Choroid plexus epithelial cell (primary cell): ENCODE measurements around the gene FGF19.

ENCODE experiments used
- DNase-seq: peaks from one replicate; pipeline ENCODE4 v3.0.0-alpha.2; 2010; ENCODE audit warnings: low read depth
- H3K4me3 ChIP-seq: 2 replicates; pipeline ENCODE4 v1.5.1; 2011; ENCODE audit warnings: low read depth, mild to moderate bottlenecking, control low read depth, low read length, moderate library complexity
- TF ChIP-seq, protein P1 (sequence below): conservative IDR thresholded peaks from 2 replicates; pipeline ENCODE4 v1.5.1; 2011; ENCODE audit warnings: low read depth, mild to moderate bottlenecking, control low read depth, inconsistent platforms, low read length, moderate library complexity

FGF19 gene

DNA sequence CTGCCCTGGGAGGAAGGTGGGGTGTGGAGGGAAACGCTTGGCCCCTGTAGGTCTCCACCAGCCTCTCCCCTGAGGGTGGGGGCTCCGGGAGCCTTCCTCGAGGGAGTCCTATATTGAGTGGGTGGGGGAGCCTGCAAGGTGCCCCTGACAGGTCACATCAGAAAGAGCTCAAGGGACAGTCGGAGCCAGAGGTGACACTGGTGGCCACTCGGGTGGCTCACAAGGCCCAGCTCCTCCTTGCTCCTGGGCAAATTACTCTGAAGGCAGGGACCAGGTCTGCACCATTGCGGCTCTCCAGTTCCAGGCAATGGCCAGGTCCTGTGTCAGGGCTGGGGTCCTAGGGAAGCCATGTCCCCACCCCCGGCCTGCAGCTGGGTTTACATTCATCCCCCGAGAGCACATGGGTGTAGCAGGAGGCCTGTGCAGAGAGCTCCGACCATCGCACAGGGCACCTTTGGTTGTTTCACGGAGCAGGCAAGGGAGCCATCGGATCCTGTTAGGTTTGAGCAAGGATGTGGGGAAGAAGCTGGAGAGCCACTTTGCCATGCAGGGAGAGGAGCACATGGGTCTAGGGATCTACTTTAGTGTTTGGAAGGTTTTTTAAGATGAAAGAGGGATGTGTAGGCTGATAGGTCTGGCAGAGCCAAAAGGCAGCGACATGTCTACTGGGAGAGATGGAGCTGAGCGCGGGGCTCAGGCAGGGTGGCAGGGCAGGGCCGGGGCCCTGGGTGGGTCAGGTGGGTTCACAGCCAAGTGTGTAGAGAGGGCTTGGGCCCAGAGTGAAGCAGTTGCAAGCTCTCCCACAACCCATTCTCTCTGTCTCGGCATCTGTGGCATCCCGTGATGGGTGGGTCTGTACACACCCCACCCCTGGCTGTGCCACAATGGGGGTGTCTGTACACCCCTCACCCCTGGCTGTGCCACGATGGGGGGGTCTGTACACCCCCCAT is 48.1 kb downstream of the FGF19 start:
- no peak for DNase-seq
- no peak overlapping the region for H3K4me3 ChIP-seq
- TF ChIP-seq, protein P1, sequence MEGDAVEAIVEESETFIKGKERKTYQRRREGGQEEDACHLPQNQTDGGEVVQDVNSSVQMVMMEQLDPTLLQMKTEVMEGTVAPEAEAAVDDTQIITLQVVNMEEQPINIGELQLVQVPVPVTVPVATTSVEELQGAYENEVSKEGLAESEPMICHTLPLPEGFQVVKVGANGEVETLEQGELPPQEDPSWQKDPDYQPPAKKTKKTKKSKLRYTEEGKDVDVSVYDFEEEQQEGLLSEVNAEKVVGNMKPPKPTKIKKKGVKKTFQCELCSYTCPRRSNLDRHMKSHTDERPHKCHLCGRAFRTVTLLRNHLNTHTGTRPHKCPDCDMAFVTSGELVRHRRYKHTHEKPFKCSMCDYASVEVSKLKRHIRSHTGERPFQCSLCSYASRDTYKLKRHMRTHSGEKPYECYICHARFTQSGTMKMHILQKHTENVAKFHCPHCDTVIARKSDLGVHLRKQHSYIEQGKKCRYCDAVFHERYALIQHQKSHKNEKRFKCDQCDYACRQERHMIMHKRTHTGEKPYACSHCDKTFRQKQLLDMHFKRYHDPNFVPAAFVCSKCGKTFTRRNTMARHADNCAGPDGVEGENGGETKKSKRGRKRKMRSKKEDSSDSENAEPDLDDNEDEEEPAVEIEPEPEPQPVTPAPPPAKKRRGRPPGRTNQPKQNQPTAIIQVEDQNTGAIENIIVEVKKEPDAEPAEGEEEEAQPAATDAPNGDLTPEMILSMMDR = no peak

DNA sequence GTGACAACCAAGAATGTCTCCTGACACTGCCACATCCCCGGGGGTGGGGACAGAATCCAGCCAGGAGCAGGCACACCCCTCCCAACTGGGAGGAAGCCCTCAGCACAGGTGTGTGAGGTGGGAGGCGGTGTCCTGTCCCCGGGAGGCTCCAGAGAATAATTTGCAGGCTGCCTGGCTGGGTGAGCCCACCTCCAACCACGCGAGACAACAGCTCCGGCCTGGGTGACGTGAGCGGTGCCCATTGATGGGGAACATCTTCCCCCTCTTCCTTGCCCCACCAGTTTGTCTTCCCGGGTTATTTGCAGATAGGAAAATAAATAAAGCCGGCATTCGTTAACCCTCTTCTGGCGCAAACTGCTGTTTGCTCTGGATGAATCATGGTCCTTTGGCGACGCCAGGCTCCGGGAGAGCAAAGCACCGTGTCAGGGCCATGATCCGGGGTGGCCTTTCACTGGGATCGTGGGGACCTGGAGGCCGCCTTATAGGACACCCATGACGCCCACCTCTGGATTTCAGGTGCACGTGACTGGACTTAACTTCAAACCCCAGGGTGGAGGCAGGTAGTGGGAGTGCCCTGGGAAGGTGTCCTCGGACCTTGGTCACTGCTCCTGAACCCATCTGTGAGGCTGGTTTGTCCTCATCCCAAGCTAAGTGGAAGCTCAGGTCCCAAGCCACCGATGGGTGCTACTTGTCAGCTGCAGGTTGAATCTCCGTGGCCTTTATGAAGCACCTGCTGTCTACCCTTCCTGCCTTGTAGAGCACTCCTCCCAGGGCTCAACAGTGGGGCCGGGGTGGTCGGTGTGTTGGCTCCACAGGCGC is 49.0 kb downstream of the FGF19 start:
- no peak for DNase-seq
- no peak overlapping the region for H3K4me3 ChIP-seq
- TF ChIP-seq, protein P1 = no peak

DNA sequence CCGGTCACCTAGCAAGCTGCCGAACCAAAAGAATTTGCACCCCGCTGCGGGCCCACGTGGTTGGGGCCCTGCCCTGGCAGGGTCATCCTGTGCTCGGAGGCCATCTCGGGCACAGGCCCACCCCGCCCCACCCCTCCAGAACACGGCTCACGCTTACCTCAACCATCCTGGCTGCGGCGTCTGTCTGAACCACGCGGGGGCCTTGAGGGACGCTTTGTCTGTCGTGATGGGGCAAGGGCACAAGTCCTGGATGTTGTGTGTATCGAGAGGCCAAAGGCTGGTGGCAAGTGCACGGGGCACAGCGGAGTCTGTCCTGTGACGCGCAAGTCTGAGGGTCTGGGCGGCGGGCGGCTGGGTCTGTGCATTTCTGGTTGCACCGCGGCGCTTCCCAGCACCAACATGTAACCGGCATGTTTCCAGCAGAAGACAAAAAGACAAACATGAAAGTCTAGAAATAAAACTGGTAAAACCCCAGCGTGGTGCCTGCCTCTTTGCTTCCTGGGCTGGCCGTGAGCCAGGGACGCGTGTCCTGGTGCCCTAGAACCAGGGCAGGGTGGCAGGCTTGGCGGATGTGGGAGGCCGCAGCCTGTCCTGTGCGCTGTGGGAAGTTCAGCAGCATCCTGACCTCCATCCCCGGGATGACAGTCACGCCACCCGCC is 49.7 kb downstream of the FGF19 start:
- TF ChIP-seq, protein P1 = no peak
- H3K4me3 ChIP-seq = no peak overlapping the region
- no peak for DNase-seq

DNA sequence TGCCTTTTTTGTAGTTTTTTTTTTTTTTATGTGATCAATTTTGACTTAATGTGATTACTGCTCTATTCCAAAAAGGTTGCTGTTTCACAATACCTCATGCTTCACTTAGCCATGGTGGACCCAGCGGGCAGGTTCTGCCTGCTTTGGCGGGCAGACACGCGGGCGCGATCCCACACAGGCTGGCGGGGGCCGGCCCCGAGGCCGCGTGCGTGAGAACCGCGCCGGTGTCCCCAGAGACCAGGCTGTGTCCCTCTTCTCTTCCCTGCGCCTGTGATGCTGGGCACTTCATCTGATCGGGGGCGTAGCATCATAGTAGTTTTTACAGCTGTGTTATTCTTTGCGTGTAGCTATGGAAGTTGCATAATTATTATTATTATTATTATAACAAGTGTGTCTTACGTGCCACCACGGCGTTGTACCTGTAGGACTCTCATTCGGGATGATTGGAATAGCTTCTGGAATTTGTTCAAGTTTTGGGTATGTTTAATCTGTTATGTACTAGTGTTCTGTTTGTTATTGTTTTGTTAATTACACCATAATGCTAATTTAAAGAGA is 50.3 kb downstream of the FGF19 start:
- TF ChIP-seq, protein P1 = no peak
- H3K4me3 ChIP-seq = no peak overlapping the region
- no peak for DNase-seq

DNA sequence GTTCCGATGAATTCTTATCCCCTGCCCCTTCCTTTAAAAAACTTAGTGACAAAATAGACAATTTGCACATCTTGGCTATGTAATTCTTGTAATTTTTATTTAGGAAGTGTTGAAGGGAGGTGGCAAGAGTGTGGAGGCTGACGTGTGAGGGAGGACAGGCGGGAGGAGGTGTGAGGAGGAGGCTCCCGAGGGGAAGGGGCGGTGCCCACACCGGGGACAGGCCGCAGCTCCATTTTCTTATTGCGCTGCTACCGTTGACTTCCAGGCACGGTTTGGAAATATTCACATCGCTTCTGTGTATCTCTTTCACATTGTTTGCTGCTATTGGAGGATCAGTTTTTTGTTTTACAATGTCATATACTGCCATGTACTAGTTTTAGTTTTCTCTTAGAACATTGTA is 50.8 kb downstream of the FGF19 start:
- DNase-seq = no peak
- no peak overlapping the region for H3K4me3 ChIP-seq
- TF ChIP-seq, protein P1 = no peak

DNA sequence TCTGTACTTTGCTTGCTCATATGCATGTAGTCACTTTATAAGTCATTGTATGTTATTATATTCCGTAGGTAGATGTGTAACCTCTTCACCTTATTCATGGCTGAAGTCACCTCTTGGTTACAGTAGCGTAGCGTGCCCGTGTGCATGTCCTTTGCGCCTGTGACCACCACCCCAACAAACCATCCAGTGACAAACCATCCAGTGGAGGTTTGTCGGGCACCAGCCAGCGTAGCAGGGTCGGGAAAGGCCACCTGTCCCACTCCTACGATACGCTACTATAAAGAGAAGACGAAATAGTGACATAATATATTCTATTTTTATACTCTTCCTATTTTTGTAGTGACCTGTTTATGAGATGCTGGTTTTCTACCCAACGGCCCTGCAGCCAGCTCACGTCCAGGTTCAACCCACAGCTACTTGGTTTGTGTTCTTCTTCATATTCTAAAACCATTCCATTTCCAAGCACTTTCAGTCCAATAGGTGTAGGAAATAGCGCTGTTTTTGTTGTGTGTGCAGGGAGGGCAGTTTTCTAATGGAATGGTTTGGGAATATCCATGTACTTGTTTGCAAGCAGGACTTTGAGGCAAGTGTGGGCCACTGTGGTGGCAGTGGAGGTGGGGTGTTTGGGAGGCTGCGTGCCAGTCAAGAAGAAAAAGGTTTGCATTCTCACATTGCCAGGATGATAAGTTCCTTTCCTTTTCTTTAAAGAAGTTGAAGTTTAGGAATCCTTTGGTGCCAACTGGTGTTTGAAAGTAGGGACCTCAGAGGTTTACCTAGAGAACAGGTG is 51.8 kb downstream of the FGF19 start:
- TF ChIP-seq, protein P1 = no peak
- no peak for DNase-seq
- no peak overlapping the region for H3K4me3 ChIP-seq
